ENCODE results near the gene SFT2D3.

Gene SFT2D3

DNA sequence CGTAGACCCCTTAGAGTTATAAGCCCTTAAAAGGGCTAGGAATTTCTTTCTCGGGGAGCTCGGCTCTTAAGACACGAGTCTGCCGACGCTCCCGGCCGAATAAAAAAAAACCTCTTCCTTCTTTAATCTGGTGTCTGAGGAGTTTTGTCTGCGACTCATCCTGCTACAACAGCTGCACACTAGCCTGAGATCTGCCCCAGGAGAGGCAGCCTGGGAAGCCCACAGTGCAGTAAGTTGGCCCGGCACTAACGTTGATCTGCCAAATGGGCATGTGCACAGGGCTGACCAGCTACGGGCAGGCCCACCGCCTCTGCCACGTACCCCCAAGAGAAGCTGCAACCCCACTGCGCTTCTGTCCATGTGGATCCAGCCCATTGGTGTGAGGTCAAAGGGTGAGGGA lies 17.5 kb upstream of the SFT2D3 start:
- no peak for DNase-seq

GRCh38 chr2:127685410-127686080 lies 15.8 kb upstream of the SFT2D3 start:
- no peak for DNase-seq

GRCh38 chr2:127688405-127688804 lies 12.9 kb upstream of the SFT2D3 start:
- no peak for DNase-seq

- no peak for DNase-seq
Observed at GRCh38 chr2:127690696-127691095, 10.6 kb upstream of the SFT2D3 start.

DNA sequence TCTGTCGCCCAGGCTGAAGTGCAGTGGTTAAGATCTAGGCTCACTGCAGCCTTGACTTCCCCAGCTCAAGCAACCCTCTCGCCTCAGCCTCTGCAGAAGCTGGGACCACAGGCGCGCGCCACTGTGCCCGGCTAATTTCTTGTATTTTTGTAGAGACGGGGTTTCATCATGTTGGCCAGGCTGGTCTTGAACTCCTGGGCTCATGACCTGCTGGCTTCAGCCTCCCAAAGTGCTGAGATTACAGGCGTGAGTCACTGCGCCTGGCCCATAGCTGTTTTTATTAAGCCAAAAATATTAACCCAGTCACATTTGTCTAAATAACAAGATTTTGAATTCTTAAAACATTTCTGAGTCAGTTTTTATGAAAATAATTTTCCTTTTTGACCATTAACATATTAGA lies 6.3 kb upstream of the SFT2D3 start:
- no peak for DNase-seq

DNA sequence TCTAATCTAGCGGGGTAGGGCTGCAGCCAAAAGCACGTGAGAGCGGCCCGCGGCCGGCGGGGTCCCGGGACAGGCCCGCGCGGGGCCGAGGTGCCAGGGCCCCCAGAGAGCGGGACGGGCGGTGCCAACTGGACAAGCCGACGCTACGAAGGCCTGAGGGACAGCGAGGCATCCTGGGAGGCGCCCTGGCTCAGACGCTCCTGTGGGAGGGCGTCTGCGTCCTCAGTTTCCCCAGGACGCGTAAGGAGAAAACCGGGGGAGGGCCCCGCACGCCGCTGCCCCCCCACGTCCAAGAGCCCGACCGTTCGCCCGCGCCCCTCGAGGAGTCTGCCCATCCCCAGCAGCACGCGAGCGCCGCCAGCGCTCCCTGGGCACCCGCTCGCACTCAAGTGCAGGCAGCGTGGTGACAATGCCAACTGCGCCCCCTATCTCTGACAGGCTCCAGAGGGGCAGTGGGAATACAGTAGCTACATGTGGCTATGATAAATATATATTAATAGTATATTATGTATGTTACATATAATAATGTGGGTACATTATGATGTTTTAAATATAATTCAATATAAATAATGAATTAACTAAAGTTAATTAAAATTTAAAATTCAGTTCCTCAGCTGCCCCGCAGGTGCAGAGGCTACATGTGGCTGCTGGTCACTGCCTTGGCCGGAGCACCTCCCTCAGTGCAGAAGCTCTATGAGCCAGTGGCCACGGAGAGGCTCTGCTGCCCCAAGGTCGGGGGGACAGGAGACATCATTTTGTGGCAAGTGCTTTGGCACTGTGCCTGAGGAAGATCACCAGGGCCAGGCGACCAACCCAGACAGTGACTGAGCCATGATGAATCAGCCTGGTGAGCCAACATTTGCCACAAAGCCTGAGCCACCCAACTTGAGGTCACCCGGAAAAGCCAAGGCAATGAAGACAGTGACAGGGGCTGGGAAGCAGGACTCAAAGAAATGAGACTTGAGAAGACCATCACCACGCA lies 5.5 kb upstream of the SFT2D3 start:
- DNase-seq: peak; percentile 77

DNA sequence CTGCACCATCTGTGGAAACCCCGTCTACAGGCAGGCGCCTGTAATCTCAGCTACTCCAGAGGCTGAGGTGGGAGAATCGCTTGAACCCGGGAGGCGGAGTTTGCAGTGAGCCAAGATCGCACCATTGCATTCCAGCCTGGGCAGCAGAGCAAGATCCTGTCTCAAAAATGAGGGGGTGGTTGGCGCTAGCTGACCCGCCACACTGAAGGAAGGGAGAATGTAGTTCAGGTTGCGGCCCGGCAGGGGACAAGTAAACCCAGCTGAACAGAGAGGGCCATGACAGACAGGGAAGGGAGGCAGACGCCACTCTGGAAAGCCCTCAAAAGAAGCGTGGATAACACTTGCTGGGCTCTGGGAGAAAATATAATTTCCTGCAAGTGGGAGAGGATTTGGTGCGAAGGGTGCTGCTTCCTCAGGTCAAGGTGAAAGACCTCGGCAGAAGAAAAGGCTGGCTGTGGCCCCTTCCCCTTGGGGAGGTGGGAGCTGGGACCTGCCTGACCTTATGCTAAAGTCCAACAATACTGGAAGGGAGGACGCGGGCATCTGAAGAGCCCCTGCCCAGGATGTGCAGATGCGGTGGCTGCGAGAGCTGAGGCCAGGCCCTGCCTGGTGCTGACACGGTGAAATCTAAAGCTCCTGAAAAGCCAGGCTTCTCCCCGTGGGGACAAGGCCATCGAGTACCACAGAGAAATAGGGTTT lies 3.7 kb upstream of the SFT2D3 start:
- no peak for DNase-seq

GRCh38 chr2:127698553-127699355 lies 2.5 kb upstream of the SFT2D3 start:
- no peak for DNase-seq

- DNase-seq: peak; percentile 94
Observed at GRCh38 chr2:127700527-127701192, 637 bp upstream of the SFT2D3 start.

GRCh38 chr2:127701651-127702394 lies 526 bp downstream of the SFT2D3 start:
- DNase-seq: peak; percentile 87

GRCh38 chr2:127702395-127703009 lies 1.2 kb downstream of the SFT2D3 start:
- no peak for DNase-seq

GRCh38 chr2:127703282-127703681 lies 2.0 kb downstream of the SFT2D3 start:
- DNase-seq: no peak

- no peak for DNase-seq
Observed at GRCh38 chr2:127704641-127705390, 3.5 kb downstream of the SFT2D3 start.

DNA sequence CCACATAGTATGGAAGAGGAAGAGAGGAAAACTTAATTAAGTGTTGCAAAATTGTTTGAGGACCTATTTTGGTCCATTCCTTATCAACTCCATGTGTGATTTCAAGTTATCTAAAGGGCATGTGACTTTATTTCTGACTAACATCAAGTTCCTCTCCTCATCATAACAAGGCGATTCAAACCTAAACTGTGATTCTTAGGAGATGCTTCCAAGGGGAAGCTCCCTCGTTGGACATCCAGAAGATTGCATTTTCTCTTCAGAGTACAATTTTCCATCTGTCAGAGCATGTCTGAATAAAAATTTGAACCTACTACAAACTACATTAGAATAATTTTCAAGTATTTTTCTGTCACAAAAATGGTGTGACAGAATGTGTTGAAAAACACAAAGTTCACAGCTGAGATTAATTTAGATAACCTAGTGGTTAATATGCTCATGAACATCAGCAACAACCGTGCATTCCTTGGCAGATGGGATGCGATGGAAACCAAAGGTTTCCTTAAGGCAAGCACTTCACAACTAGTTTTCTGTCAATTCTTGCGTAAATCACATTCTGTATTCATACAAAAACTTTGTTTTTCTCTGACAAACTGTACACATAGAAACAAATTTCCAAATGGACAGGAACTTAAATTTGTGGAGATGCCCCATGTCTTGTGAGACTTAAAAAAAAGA lies 4.2 kb downstream of the SFT2D3 start:
- peak; percentile 53 for DNase-seq

- no peak for DNase-seq
Observed at GRCh38 chr2:127706215-127706990, 5.1 kb downstream of the SFT2D3 start.

GRCh38 chr2:127707890-127708648 lies 6.8 kb downstream of the SFT2D3 start:
- DNase-seq: no peak

GRCh38 chr2:127709336-127709735 lies 8.0 kb downstream of the SFT2D3 start:
- DNase-seq: no peak

DNA sequence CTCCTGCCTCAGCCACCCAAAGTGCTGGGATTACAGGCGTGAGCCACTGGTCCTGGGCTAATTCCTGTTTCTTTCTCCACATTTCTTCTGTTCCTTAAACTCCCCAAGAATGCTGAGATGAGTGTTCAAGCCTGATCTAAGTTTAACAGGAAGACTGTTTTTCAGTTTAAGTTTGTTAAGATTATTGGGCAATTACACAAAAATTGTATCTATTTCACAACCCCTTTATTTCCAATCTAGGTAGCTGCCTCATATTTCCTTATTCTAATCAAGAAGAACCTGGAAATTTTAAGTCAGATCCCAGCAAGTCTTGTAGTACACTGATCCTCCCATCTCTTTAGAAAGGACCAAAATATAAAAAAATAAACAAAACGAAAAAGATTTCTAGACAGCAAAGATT lies 11.7 kb downstream of the SFT2D3 start:
- DNase-seq: peak; percentile 12

Measured in suppressor macrophage treated with lipopolysaccharide for 4 hours (primary cell).